GM18951 (cell line): ENCODE measurements around the gene LDAH.

Source experiments
- POLR2A ChIP-seq: IDR thresholded peaks from 4 replicates; pipeline ENCODE4 v1.6.1; 2011; ENCODE audit warnings: mild to moderate bottlenecking; ENCODE audit not compliant: insufficient read length, insufficient read depth; ENCODE audit errors: extremely low read depth
- in situ Hi-C: fragments of 300-500 bp; cut with MboI; formaldehyde crosslinking; loops from one replicate; pipeline ENCODE4 v1.12.0; 2022; ENCODE audit warnings: low sequenced_read_pairs, mixed read lengths, inconsistent platforms; ENCODE audit not compliant: unreplicated experiment

The LDAH gene

DNA sequence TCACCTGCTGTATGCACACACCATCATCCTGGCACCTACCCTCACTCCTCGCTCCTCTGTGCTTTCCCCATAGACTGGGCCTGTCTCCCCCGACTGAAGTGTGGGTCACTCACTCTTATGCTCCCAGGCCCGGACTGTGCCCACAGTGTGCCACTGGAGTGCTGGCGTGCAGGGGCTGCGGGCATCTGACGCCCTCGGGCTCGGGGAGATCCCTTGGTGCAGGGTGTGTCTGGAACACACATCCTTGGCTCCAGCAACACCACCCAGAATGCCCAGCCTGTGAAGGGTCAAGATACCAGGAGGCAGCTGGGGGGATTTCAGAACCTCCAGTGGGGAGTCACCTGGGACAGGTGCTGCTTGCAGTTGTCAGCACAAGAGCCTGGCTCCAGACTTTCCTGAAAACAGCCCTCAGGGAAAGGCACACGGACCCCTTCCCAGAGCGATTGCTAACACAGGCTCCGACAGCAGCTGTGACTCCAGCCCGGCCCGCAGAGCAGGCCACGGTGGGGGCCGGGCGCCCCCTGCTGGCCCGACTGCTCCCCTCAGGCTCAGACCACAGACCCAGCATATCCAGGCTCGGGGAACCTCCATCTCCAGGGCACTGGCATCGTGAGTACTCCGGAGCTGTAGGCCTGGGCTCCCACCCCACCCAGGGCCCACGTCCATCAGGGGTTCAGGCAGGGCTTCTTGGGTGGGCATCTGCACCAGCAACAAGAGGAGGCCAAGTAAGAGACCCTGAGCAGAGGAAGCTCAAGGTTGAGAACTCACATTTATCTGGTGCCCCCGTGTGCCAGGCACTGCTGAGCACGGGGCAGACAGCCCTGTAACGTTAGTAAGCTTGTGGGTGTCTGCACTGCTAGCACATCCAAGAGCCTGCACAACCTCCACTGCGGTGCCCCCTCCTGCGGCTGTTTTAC lies 180.6 kb downstream of the LDAH start:
- in situ Hi-C loops = loop anchor here (5.0 kb wide), 1 partner anchor 200 kb away; no protein-coding TSS in a partner anchor
- no peak for TF ChIP-seq POLR2A

DNA sequence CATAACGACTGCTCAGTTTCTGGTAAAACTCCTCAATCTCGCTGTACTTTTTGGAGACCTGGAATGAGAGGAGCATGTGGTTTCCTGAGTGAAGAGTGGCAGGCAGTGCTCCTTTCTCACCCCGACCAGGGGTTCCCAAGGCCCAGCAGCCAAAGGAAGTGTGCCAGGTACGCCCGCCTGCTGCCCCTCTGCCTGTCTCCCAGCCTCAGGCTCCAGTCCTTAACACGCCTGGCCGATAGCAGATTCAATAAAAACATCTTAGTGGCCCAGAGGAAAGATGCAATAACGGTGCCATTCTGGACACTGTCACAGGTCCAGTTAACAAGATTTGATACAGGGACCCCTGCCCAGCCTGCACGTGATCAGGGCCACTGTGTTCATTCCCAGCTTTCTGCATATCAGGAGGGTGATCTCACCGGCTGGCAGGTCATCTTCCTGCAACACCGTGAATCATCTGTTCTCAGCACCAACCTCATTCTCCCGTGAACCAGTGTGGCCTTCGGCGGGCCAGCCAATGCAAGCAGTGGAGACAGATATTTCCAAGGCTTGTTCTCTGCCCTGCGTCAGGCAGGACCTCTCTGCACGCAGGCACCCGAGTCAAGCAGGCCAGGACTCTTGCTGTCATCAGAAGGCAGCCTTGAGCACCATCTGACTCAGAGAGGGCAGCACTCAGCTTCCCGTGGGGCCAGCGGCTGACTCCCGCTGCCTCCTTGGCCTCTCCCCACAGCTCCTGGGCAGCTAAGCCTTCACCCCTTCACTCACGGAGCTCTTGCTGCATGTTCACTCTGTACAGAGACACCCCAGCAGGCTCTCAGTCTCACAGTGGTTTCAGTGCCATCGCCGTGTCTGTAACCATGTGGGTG lies 181.5 kb downstream of the LDAH start:
- TF ChIP-seq POLR2A = no peak
- in situ Hi-C loops = loop anchor here (5.0 kb wide), 1 partner anchor 199 kb away; no protein-coding TSS in a partner anchor

DNA sequence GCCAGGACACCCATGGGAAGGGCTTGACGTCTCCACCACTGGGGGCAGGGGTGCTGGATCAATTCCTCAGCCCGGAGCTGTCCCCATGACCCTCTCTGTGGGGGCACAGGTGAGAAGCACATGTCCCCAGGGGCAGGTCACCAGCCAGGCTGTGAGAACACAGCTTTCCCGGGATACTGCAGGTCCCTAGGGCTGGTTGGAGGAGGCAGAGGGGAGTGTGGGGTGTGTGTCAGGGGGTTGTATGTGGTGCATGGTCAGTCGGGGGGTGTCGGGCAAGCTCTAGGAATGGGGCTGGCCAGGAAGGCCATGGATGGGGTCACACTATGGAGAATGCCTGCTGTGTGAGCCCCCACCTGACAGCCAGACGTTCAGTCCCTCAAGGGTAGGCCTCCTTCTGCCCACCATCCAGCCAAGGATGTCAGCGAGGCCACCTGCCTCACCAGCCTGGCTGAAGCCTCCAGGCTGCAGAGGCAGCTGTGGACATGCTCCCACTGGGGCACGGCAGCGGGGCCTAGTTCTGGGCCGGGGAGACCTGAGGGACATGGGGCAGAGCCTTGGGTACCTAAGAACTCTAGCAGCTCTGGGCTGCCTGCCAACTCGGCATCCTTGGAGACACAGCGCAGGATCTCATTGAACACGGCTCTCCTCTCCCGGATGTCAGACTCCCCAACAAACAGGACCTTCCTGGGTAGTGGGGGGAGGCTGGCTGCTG lies 182.3 kb downstream of the LDAH start:
- TF ChIP-seq POLR2A = no peak
- in situ Hi-C loops = loop anchor here (5.0 kb wide), 1 partner anchor 198 kb away; no protein-coding TSS in a partner anchor

DNA sequence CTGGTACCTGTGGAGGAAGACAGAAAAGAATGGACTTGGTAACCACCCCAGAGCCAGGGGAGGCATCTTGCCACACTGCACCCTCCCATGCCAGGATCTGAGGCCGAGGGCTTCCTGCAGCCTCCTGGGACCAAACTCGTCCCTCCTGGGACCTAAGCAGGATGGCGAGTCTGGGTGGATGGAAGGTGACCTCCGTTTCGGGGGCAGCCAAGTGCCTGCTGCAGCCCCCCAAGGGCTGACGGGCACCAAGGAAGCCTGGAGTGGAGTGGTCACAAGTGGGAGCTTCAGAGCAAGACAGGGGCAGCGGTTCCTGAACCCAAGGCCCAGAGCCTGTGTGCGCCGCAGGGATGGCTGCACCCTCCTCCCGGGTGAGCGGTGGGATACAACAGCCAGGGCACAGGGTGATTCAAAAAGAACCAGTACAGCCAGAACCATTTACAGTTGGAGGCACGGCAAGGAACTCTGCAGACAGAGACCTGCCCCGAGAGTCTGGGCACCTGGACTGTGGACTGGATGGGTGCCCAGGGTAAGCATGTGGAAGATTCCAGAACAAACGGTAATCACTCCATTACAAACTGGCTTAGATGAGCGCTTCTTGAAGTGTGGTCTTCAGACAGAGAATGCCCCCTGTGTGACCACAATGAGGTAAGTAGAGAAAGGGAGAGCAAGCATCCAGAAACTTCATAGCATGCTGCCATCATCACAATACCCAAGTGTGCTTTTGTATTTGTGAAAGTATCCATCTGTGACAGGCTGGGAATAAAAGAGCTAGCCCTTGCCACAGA lies 184.1 kb downstream of the LDAH start:
- no peak for TF ChIP-seq POLR2A
- in situ Hi-C loops = no loop called here

- in situ Hi-C loops = no loop called here
- TF ChIP-seq POLR2A = no peak
Observed at GRCh38 chr2:20638014-20638413, 184.9 kb downstream of the LDAH start.

DNA sequence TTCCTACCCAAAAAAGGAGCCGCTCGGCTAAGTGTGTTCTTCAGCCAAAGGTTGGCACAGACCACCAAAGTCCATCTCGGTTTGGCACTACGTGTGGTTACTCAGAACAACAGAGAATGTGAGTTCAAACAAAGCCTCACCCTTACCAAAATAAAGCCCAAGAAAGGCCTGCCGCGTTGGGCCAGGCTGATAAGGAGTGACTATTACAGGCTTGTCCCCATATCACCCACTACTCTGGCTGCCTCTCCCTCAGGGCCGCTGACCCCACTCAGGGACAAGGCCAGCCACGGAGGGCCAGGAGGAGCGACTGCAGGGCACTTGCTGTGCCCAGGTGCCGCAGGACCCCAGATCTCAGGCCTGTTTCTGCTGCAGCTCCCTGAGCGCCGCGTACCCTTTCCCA lies 185.8 kb downstream of the LDAH start:
- in situ Hi-C loops = no loop called here
- TF ChIP-seq POLR2A = no peak

DNA sequence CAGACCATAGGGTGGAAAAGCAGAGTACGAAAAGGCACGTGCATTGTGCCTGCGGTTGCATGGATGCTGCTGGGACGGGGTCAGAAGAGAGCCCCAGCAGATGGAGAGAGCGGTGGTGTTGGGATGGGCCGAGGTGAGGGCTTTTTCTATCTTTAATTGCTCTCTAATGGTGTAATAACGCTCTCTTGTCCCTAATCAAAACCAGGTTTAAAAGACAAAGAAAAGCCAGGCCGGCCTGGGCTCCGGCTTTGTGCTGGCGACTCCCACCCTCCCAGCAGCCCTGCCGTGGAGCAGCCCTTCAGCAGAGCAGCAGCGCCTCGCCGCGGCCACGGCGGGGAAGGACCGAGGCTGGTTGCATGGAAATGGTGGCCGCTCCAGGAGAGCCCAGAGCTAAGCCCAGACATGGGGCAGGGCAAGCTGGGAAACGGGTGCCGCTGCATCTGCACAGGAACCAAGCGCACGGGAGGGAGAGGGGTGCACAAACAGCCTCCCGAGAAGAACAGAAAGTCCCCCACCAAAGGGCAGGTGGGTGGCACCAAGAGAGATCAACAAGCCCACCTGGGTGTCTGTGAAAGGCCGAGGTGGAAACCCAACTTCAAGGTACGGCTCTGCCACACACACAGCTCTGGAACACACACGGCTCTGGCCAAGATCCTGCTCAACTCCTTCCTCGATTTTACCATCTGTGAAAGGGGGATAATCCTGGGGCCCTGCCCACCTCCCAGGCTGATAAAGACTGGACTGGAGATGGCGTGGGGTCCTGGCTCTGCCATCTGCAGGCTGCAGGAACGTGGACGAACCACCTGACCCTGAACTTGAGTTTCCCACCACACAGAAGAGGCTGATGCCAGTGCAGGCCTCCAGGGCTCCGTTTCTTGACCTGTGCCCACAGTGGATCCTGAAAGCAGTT lies 187.0 kb downstream of the LDAH start:
- no peak for TF ChIP-seq POLR2A
- in situ Hi-C loops = no loop called here

- in situ Hi-C loops = no loop called here
- TF ChIP-seq POLR2A = no peak
Observed at GRCh38 chr2:20635113-20635510, 187.8 kb downstream of the LDAH start.

DNA sequence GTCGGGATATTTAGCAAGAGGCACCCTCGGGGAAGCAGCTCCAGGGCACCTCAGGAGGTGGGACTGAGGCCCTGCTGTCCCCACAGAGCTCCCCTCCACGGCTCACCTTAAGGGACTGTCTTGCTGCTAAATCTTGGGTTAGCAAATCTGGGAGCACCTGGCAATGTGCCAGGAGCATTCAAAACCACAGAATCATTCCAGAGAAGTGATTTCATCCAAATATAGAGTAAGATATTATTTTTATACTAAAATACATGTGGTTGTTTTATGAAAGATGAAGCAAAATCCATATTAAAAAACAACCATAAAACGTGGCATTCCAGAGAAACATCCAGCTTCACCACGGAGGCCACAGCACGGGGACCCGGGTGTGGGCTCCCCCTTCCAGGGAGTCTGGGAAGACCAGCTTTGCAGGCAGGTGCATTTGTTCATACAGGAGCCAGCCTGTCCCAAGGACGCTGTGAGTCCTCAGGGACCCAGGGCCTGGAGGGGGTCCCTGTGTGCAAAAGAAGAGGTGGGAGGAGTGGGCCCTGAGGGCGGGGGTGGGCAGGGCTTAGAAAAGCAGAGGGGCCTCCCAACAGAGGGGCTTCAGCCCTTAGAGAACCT lies 188.3 kb downstream of the LDAH start:
- no peak for TF ChIP-seq POLR2A
- in situ Hi-C loops = no loop called here
